Astrocyte of the spinal cord (primary cell): ENCODE results near the gene NTN5.

Experiments used
- DNase-seq: peaks from one replicate; pipeline ENCODE4 v3.0.0; 2011; ENCODE audit warnings: low read depth, low spot score
- H3K4me3 ChIP-seq: 2 replicates; pipeline ENCODE4 v1.5.1; 2011; ENCODE audit warnings: low read depth, mild to moderate bottlenecking, low read length, moderate library complexity
- CTCF ChIP-seq: IDR thresholded peaks from 2 replicates; pipeline ENCODE4 v1.5.1; 2012; ENCODE audit warnings: low read depth, mild to moderate bottlenecking, low read length, inconsistent platforms
- in situ Hi-C: cut with HindIII; loops from 2 replicates; pipeline ENCODE4 v1.10.0; 2017; ENCODE audit warnings: low sequenced_read_pairs

The NTN5 gene

DNA sequence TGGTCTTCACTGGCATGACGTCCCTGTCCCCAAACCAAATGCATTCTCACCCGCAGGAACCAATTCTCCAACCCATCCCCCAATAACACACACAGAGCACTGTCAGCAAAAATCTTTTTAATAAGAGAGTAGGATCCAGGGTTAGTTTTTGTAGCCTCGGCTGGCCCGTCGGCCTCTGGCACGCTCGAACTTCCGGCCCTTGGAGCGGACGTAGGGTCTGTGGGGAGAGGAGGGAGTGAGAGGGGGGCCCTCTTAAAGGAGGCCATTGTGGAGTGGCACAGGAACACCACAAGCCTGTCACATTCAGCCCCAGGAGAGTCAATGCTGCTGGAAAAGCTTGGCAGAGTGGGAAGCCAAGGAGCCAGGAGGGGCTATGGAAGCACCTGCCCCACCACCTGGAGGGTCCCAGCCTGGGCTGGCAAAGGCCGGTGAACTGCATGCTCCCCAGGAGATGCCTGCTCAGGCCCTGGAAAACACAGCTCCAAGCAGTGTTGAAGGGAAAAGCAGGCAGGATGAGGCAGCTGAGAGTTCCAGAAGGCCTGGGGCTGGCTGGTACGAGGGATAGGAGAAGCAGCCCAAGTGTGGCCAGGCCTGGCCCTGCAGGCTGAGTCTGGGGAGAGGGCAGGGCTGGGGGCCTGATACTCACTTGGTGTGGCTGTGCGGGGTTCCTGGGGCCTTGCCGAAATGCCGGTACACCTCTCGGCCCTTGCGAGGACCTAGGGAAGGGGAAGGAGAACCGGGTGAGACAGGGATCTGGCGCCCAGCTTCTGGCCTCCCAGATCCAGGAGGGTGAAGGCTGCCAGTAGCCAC is 57.4 kb downstream of the NTN5 start:
- no peak for TF ChIP-seq CTCF
- in situ Hi-C loops = no loop called here
- H3K4me3 ChIP-seq = no peak overlapping the region
- DNase-seq = no peak

GRCh38 chr19:48614436-48615230 is 58.2 kb downstream of the NTN5 start, which contains the start of gene FAM83E:
Gene FAM83E, minus strand, starts transcription at chr19:48615076. Its CDS starts 1,704 bp downstream, at chr19:48613372.
- in situ Hi-C loops = no loop called here
- no peak for TF ChIP-seq CTCF
- no peak within 1 kb of the TSS for H3K4me3 ChIP-seq
- DNase-seq = no peak

- no peak for TF ChIP-seq CTCF
- H3K4me3 ChIP-seq = no peak overlapping the region
Observed at GRCh38 chr19:48613852-48614435, 58.9 kb downstream of the NTN5 start.

DNA sequence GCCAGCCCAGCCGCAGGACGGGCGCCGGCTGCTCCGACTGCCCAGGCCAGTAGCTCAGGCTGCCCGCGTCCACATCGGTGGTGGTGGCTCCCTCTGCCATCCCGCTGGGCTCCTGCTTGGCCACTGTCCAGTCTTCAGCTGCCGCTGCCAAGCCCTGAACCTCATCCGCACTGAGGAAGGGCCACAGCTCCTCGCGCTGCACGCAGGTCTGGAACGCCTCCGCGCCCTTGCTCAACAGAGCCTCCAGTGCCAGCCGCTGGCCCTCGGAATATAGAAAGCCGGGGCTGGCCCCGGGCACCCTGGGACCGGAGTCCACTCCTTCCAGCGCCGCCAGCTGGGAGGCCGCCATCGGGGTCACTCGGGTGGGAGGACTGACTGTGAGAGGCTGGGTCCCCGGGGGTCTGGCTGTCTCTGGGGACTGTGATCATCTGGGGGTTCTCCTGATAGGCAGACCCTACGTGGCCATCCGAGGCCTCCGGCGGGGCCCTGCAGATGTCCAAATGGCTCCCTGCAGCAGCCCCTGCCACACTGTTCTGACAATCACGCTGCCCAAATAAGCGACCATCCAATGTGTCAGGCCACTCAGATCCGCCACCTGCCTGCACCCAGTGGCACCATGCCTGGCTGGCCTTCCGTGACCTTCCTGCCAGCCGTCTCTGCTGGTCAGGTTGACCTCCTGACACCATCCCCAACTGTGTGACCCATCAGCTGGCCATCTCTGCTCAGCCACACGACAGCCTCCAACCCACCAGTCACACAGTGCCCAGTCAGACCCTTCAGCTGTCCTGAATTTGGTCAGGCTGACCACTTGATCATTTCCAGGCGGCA is 59.6 kb downstream of the NTN5 start:
- in situ Hi-C loops = no loop called here
- no peak overlapping the region for H3K4me3 ChIP-seq
- DNase-seq = no peak
- TF ChIP-seq CTCF = no peak

More at GRCh38 chr19:48613852-48614435, 58.9 kb downstream of the NTN5 start:
- DNase-seq = no peak
- in situ Hi-C loops = no loop called here

DNA sequence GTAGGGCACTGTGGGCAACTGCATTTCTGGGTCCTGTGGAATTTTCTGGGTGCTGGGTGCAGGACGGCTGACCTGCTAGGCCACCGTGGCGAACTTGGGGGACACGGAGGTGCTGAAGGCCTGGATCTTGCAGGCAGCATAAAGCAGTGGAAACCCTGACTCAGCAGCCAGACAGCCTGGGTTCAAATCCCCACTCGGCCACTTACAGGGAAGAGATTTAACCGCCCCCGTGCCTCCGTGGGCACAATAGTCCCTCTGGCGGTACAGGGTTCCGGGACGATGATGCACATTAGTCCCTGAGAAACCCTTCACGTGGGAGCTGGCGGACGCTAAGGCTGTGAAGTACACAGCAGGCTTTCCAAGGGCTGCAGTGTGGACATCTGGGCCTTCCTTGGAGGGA is 60.9 kb downstream of the NTN5 start:
- TF ChIP-seq CTCF = no peak
- DNase-seq = no peak
- no peak overlapping the region for H3K4me3 ChIP-seq
- in situ Hi-C loops = no loop called here
